Measurements from ENCODE around the gene VWF. TPM values are rescaled to one million over a fixed set of nuclear protein-coding genes. Genes with fewer than 3 reads are reported as not detected.
"Not testable (repeated sequence)": the region's sequence is repeated elsewhere in the genome, so short reads cannot be mapped to it uniquely, and the experiment has no call there.

Gene VWF
- polyA plus RNA-seq, 5 donors, result 100 to 155 (median 105) TPM

- no peak for DNase-seq
Measured at GRCh38 chr12:6110006-6110405, 14.5 kb downstream of the VWF start.

DNA sequence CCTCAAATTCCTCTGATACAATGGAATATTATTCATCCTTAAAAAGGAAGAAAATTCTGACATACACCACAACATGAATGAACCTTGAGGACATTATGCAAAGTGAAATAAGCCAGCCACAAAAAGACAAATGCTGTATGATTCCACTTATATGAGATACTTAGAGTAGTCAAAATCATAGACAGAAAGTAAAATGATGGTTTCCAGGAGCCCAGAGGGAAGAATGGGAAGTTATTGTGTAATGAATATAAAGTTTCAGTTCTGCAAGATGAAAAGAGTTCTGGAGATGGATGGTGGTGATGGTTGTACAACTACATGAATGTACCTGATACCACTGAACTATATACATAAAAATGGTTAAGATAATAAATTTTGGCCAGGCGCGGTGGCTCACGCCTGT is 18.3 kb downstream of the VWF start:
- no peak for DNase-seq

DNA sequence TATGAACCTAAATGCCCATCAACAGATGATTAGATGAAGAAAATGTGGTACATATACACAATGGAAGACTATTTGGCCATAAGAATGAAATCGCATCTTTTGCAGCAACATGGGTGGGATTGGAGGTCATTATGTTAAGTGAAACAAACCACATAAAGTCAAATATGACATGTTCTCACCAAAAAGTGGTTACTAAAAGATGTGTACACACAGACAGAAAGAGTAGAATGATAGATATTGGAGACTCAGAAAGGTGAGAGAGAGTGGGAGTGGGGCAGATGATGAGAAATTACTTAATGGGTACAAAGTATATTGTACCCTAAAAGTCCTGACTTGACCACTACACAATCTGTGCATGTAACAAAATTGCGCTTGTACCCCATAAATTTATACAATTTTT is 19.6 kb downstream of the VWF start:
- DNase-seq, result no peak

DNA sequence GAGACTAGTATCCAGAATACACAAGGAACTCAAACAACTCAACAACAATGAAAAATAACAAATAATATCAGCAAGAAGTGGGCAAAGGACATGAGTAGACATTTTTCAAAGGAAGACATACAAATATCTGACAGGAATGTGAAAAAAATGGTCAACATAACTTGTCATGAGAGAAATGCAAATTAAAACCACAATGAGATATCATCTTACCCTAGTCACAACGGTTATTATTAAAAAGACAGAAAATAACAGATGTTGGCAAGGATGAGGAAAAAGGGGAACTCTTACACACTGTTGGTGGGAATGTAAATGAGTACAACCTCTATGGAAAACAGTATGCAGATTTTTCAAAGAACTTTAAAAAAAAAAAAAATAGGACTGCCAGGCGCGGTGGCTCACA is 20.4 kb downstream of the VWF start:
- no peak for DNase-seq

GRCh38 chr12:6102021-6102420 is 22.4 kb downstream of the VWF start:
- not testable (repeated sequence) for DNase-seq

DNA sequence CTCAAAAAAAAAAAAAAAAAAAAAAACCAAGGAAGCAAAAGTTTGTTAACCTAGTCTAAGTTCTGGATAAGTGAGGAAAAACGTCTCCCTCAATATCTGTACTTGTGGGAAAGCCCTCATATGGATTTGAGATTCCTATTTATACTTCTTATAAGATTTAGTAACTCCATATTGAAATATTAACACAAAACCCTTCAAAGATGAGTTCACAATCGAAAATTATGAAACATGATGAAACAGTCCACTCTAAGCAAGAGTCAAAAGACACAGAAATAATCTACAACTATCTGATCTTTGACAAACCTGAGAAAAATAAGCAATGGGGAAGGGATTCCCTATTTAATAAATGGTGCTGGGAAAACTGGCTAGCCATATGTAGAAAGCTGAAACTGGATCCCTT is 25.2 kb downstream of the VWF start:
- DNase-seq, result no peak

DNA sequence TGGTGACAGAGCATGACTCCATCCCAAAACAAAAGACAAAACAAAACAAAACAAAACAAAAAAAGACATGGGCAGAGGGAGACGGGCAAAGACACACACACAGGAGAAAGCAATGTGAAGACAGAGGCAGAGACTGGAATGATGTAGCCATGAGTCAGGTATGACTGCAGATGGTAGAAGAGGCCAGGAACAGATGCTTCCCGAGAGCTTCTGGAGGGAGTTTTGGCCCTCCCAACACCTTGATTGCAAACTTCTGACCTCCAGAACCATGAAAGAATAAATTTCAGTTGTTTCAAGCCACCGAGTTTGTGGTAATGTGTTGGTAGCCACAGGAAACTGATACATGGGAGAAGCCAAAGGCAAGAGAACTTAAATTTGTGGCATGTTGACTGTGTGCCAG is 27.1 kb downstream of the VWF start:
- no peak for DNase-seq

- no peak for DNase-seq
Measured at GRCh38 chr12:6096527-6096926, 27.9 kb downstream of the VWF start.

DNA sequence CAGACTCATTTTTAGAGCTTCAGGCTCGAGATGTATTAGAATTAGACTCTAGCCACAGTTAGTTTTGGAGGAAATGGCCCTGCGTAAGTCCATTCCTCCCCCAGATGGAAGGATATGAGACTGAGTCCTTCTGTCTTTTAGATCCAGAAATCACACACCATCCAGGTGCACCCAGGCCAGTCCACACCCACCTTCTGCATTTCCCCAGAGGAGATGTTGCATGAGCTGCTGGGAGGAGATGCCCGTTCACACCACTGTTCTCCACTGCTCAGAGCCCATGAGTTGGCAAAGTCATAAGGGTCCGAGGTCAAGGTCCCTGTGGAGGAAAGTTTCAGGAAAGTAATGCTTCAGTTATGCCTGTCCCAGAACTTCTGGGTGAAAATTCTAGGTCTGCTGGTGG is 29.2 kb downstream of the VWF start:
- no peak for DNase-seq

GRCh38 chr12:6093764-6094163 is 30.7 kb downstream of the VWF start:
- no peak for DNase-seq

DNA sequence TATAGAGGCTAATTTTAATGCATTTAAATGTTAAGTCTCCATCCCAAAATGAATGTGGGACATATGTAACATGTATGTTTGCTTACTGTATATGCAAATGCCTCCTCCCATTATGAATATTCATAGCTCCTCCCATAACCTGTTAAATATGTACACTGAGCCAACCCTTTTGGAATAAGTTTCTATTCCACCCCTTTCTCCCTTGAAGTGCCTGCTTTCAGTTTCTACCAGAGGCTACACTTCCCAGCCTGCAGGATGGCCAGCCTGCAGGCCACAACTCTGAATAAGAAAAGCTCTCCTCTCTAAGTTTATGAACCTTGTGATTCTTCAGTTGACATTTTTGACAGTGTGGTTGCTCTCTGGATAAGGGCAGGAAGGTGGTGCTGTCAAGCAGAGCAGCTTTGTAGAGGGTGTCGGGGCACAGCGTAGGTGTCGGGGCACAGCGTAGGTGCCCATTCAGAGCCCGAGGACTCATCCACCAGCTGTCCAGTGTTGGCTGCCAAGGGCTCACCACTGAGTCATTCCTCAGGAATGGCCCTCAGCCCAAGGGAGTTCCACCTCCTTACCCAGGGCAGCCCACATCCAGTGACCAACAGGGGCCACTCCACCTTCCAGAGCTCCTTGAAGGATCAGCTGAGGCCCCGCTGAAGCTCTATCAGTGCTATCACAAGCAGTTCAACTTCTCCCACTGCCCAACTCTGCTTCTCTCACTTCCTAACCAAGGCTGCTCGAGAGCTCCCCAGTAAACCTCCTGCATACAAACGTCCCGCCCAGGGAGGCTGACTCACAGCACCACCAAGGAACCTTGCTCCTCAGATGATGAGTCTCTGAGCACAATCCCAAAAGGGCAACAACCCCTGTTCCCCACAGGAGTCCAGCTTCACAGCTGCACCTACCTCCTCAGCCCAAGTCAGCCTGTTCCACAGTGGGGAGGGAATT is 31.4 kb downstream of the VWF start:
- no peak for DNase-seq

GRCh38 chr12:6091786-6092566 is 32.5 kb downstream of the VWF start:
- no peak for DNase-seq

DNA sequence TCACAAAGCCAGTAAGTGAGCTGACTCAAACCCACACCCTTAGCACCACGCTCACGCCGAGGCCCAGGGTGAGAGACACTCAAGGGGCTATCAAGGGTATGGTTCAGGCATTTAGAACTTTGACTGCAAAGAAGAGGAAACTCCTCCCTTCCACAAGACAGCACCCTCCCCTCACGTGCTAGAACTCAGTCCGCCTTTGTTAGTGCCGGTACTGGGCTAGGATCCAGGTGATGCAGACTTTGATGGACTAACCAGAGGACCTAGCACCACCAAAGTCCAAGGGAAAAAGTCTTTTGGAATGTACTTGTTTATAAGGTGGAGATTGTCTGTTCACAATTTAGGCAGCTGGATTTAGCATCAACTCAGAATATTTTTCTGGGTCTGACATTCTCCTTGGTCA is 33.7 kb downstream of the VWF start:
- no peak for DNase-seq

DNA sequence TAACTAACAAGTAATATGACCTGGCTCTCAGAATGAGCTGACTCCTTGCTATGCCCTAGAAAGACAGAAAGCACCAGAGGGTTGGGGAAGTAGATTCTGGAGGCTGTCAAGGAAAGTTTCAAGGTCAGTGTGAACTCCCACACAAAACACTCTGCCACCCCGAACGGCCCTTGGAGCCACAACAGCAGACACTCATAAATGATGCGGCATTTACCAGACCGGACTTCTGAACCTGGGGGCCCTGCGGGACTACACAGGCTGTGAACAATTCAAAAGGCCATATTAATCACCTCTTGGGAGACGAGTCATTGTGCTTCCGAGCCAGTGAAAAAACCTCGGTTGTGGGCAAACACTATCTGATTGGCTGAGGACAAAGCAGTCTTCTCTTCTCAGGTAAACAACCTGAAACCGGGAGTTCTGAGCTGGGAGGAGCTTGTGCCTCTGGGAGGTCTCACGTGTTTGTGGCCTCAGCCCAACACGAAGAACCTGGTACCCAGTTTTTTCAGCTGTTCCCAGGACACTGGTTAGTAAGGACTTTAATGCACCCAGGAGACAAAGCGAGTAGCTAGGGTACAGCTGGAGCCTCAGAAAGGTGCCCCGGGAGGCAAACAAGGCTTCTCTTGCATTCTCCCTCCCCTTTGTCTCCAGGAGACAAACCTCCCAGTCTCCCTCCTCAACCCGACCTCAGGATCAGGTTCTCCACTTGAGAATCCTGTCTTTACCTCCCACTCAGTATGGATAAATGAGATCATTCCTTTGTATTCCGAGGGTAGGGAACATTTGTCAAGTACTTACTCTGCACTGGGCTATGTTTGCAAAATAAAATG is 35.3 kb downstream of the VWF start:
- no peak for DNase-seq

DNA sequence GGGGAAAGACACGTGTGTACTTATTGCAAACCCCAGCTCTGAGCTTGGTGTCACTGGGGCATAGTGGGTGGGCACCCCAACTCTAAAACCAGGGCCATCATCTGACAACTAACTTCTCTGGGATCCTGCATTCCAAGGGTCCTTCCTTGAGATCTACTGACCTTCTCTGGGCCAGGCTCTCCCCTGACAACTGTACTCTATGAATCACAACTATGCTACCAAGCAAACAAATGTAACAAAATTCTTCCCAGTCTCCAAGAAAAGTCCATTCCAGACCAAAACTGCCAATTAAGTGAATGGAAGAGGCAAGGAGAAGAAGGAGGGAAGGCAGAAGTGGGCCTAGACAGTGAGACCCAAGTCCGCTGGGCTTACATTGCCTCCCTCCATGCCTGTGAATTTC is 38.2 kb downstream of the VWF start:
- no peak for DNase-seq

DNA sequence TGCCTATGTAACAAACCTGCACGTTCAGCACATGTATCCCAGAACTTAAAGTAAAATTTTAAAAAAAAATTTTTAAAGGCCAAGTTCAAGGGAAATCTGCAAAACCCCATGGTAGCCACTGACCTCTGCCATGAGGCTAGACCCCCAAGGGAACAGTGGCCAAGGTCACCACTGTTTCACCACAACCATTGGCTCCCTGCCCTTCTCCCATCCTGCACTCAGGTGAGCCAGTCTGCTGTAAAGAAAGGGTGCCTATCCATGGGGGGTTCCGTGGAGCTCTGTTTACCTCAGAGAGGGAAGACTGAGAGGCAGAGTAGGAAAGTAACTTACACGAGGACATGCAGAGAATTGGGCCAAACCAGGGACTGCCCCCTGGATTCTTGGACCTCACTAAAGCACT is 38.6 kb downstream of the VWF start:
- no peak for DNase-seq

GRCh38 chr12:6084969-6085450 is 39.5 kb downstream of the VWF start:
- no peak for DNase-seq

- DNase-seq, result no peak
Measured at GRCh38 chr12:6084261-6084968, 40.1 kb downstream of the VWF start.

DNA sequence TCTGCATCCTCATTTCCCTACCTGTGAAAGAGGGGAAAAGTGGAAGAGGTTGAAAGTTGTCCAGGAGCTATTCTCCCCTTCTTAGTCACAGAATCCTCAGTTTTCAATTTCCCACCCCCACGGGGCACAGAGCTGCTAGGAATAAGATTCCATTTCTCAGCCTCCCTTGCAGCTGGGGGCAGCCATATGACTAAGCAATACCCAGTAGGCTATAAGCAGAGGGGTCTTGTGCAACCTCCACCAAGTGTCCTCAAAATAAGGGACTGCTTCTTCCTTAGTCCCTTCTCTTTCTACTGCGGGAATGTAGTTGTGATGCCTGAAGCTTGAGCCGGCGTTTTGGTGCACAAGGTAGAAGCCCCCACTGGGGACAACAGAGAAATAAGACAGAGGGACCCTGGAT is 40.9 kb downstream of the VWF start:
- DNase-seq, result no peak

DNA sequence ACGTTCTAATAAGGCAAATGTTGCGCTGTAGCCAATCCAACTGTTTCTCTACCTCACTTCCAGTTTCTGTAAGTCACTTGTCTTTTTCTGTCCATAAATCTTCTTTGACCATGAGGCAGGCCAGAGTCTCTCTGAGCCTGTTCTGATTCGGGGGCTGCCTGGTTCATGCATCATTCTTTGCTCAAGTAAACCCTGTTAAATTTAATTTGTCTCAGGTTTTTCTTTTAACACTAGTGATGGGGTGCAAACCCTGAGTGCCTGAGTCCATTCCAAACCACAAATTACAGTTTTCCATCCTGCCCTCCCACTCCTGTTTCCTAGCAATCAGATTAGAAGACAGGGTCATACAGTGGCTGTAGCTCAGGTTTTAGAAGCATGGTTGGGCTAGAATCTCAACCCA is 41.9 kb downstream of the VWF start:
- no peak for DNase-seq

All from right lung (tissue), 5 donors.